SH-SY5Y (cell line): ENCODE measurements around the gene ABI3.

Source experiments
- GATA2 ChIP-seq: IDR thresholded peaks from 2 replicates; pipeline ENCODE4 v1.6.1; 2011; ENCODE audit warnings: mild to moderate bottlenecking, low read depth, low read length
- GATA3 ChIP-seq: IDR thresholded peaks from 2 replicates; pipeline ENCODE4 v1.6.1; 2011; ENCODE audit warnings: low read depth, mild to moderate bottlenecking, low read length, moderate library complexity

ABI3 gene

DNA sequence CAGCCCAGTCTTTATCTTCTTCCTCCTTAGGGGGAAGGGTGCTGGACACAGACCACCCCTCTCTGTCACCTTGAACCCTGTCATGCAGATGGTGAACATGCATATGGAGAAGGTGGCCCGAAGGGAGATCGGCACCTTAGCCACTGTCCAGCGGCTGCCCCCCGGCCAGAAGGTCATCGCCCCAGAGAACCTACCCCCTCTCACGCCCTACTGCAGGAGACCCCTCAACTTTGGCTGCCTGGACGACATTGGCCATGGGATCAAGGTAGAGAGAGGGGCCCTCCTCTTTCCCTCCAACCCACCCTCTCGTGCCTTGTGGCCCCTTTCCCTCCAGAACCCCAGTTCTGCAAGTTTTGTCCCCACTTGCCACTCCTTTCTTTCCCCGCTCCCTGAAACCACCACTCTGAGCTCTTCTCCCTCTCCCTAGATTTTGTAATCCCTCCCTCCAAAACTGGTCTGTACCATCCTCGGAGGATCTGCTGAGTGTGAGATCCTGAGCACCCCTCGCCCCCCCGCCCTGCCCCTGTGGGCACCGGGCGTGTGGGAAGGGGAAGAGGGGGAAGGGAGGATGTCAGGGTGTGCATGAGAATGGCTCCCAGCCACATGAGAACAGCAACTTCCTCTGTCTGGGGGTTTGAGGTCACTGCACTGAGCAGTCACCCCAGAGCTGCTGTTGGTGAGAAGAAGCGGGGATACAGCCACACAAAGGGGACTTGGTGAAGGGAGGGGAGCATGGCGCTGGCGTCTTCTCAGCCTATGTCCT, 7.3 kb downstream of the ABI3 start:
- TF ChIP-seq GATA3 (no peak), GATA2 (no peak)

DNA sequence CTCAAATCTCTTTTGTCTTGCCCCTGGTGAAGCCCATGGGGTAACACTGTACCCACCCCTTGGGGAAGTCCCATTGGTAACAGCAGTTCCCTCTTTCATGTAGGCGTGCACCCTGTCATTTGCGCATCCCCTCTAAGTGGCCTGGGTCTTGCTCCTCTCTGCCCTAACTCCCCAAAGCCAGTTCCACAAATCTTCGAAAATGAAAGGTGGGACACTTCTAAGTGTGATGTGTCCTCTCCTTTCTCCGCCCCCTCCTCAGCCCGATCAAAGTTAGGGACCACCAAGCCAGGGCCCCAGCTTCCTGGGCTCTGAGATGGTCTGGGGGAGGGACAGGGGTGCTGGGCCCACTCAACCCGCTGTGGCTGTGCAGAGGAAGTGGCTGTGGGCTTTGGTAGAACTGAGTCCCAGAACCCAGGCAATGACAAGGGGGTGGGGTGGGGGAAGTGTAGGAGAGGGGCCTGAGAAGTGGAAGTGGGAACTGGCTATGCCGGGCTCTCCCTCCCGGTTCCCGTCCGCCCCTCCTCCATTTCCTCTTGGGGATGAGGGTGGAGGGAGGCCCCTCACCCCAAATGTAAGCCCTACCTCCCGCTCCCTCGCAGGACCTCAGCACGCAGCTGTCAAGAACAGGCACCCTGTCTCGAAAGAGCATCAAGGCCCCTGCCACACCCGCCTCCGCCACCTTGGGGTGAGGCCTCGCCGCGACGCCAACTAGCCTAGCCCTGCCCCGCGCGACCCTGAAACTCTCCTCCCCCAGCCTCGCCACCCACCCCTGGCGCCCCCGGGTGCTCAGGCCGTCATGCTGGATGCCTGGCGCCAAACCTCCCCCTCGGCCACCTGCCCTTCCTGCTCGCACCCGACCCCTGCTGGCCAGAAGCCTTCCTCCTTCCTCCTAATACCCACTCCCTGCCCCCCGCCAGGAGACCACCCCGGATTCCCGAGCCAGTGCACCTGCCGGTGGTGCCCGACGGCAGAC, 8.7 kb downstream of the ABI3 start:
- TF ChIP-seq GATA3: no peak
- TF ChIP-seq GATA2: no peak

DNA sequence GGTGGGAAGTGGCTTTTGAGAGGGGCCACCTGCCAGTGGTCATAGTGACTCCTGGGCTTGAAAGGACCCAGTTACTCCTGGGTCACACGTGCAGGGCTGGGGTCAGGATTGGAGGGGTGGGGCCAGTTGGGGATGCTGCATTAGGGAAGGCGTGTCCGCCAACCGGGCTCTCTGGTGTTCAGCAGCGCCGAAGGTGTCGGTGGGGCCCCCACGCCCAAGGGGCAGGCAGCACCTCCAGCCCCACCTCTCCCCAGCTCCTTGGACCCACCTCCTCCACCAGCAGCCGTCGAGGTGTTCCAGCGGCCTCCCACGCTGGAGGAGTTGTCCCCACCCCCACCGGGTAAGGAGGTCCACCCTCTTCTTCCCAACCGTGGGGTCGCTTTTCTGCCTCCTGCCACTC, 9.5 kb downstream of the ABI3 start:
- no peak for TF ChIP-seq GATA2
- TF ChIP-seq GATA3: no peak

DNA sequence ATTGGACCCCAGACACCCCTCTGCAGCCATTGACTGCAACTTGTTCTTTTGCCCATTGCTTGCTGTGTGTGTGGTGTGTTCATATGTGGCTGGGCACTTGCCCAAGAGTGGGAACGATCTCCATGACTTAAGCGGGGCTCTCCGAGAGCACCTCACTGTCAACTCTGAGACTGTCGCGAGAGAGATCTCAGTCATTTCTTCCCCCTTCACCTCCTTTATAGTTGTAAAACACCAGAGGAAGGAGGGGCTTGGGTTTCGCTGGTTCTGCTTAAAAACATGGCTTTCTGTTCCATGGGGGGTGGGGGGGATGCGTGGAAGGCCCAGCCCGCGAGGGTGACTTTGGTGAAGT, 12.6 kb downstream of the ABI3 start:
- no peak for TF ChIP-seq GATA2
- TF ChIP-seq GATA3: no peak

DNA sequence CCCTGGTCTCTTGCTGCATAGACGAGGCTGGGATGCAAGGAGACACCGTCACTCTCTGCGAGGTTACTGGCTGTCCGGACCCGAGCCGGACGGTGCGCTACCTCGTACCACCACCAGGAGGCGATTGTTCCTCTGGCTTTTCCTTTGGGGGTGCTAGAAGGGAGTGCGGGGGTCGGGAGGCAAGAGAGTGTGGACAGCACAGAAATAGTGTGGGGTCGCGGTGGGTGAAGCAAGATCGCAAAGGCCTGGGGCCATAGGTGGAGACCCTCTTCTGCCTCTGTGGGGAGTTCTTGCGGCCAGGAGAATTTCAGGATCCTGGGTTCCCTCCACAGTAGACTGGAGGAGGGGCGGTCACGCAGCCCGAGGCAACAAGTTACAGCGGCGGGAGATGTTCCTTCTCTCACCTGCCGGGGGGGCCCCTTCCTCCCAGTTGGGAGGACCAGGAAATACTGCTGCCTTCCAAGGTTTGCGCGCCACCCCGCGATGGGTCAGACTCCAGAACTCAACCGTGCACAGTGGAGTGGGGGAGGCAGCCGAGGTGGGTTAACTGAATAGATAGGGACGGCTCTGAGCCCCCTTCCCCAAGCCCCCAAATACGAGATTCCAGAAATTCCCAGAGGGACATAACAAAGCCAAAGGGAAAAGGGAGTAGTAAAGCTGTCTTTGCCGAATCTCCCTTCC, 13.2 kb downstream of the ABI3 start:
- TF ChIP-seq GATA3 (no peak), GATA2 (no peak)

DNA sequence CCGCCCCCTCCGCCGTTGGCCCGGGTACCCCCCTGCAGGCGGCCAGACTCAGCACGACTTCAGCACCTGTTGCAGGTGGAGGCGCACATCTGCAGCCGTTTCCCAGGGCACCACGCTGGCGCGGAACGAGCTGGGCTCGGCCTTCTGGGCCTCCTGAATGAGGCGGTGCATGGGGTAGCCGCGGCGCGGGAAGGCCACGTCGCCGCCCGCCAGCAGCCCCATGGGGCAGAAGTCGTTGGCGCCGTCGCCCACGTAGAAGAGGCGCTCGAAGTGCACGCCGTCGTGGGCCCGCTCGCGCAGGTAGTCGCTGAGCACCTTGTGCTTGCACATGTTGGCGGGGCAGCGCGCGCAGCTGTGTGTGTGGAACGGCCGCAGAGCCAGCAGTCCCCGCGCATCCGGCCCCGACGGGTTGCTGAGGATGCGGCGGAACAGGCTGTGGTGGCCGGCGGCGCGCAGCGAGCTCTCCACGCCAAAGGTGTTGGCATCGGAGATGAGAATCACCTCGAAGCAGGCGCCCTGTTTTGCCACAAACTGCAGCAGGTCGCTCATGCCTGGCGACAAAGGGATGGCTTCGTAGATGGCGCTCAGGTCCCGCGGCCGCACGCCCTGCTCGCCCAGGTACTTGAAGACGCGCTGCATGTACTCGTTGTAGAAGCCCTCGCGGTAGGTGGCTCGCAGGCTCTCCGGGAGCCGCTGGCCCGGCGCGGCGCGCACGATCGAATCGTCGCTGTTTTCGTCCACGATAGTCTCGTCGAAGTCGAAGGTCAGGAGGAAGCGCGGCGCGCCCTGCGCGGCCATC, 13.9 kb downstream of the ABI3 start:
- no peak for TF ChIP-seq GATA3
- no peak for TF ChIP-seq GATA2

DNA sequence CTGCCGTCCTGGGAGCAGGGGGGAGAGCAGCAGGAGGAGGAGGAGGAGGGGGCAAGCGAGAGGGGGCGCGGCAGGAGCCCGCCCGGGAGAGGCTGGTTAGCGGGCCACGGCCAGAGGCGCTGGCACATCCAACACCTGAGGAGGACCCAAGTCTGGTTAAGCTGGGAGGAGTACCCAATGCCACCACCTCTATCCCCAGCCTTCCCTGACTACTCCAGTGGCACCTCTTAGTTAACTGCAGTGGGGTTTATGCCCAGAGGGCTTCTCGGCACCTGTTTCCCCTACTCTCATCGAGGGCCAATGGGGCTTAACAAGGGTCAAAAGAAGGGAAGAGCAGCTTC, 14.5 kb downstream of the ABI3 start:
- no peak for TF ChIP-seq GATA3
- no peak for TF ChIP-seq GATA2

DNA sequence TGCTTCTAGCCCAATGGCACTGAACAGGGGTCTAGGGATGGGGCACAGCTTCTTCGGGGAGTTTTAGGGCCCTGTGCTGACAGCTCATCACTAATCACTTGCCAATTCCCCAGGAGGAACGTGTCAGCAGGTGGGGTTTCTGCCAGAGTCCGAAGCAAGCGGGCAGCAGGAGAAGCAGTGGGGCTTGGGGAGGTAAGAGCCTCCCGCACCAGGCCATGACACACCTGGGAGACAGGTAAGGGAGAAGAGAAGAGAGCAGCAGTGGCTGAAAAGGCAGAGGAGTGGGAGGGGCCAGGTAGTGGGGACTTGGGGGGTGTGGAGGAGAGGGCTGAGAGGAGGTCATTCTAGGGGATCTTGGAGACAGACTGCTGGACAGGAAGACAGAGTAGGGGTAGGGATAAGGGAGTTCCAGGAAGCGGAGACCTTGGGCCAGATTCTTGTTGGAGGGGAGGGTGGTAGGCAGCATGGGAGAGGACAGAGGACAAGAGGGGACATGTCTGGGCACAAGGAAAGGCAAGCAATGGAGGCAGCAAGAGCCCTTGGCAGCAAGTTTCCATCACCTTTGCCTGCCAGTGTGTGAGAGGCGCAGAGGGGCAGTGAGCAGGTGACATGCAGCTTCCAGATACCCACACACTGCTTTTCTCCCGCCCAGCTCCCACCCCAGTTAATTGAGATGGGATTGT, 15.2 kb downstream of the ABI3 start:
- TF ChIP-seq GATA2 (no peak), GATA3 (no peak)

DNA sequence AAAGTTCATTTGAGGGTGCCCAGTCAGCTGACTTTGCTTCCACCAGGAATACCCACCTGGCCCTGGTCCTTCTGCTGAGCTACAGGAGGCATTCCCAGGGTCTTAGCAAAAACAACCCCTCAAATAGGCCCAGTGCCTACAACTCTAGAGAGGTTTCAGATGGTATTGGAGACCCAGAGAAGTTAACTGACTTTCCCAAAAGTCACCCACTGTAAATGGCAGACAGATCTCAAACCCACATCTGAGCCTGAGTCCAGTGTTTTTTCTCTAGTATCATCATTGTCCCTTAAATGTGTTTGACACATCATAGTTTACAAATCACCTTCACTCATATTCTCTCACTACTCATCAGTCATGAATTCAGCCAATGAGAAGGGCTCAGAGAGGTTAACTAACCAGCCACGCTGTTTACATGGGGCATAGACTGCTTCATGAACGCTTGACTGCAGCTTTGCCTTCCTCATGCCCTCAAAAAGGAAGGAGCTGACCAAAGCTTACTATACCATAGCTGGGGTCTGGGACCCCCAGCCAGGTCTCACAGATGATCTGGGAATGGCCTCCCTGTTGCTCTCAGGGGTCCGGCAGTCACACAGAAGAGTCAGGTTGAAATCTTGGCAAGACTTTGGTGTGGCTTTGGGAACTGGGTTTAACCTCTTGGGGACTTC, 16.4 kb downstream of the ABI3 start:
- TF ChIP-seq GATA3: no peak
- TF ChIP-seq GATA2: no peak

DNA sequence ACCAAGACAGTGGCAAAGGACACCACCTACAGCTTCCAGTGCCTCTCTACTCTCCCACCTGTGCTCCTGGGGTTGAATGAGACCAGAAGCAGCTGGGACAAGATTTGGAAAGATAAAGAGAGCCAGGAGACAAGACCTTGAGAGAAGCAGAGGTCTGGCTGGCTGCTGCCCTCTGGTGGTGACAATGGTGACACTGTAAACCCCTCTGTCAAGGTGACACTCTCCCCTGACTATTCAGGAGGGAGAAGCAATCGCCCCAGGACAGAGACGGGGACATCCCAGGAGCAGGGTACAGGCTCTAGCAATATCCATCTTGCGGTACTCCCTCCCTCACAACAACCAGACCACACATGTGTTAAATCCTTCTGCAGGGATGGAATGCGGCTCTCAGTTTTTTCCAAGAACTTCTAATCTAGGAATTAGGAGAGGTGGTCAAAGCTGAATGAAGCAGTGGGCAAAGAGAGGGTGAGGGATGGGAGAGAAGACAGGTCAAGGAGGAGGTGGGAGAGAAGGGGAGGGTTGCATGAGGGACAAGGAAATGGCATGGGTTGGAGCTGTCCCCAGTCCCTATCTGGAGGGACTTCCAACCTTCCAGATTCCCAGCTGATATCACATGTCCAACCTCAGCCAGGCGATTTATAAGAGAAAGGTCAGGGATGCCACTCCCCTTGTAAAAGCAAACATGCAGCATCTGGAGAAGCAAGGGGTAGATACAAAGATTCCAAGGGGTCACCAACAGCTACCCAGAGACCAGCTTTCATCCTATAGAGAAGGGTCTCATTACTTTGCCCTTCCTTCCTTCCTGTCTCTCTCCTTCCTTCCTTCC, 17.1 kb downstream of the ABI3 start:
- TF ChIP-seq GATA3 (no peak), GATA2 (peak; percentile 52)

DNA sequence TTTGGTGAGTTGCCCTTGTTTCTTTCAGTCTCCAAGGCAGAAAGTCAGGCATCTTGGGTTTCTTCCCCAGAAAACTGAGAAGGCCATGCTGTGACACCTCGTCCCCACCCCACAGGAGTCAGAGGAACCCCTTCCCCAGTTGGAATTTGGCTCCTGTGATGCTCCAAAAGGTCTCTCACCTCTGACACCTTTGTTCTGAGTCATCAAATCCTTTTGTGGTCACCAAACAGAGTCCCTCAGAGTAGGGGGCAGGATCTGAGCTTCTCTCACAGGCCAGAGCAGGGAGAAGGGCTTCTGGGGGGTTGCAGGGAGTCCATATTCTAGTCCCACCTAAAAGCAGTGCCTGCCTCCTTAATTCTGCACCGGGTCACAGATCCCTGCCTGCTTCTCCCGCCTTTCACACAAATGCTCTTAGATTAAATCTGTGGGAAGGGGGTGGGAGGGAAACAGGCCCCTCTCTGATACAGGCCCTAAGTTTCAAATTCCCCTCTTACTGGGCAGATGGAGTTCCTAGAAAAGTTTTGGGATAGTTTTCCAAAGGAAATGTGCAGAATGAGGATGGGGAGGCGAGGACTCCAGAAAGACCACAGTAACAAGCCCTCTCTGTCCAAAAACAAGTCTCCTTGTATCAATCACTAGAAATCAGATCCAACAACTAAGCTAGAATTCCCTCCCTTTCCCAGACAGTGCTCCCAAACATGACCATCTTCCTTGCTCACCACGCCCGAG, 18.7 kb downstream of the ABI3 start:
- TF ChIP-seq GATA2 (no peak), GATA3 (no peak)
